Islet of Langerhans (tissue), 1 donor: ENCODE measurements around the gene MCOLN3.
"Not testable (repeated sequence)": the region's sequence is repeated elsewhere in the genome, so short reads cannot be mapped to it uniquely, and the experiment has no call there.

Experiments used
- FAIRE-seq: peaks from one replicate; lab custom pipeline; 2011; peaks lifted over from hg19 to GRCh38; lab: Jason Lieb, UNC

MCOLN3 gene

GRCh38 chr1:84991097-84991920 lies 57.0 kb downstream of the MCOLN3 start:
- FAIRE-seq: no peak

GRCh38 chr1:84988588-84988987 lies 59.7 kb downstream of the MCOLN3 start:
- no peak for FAIRE-seq

GRCh38 chr1:84986561-84986960 lies 61.7 kb downstream of the MCOLN3 start:
- FAIRE-seq: not testable (repeated sequence)

GRCh38 chr1:84985365-84985764 lies 62.9 kb downstream of the MCOLN3 start:
- no peak for FAIRE-seq

GRCh38 chr1:84982395-84982794 lies 65.9 kb downstream of the MCOLN3 start:
- no peak for FAIRE-seq

GRCh38 chr1:84975035-84975434 lies 73.3 kb downstream of the MCOLN3 start:
- FAIRE-seq: no peak

- FAIRE-seq: no peak
Measured at GRCh38 chr1:84973498-84974334, 74.6 kb downstream of the MCOLN3 start.

GRCh38 chr1:84972377-84972987 lies 75.8 kb downstream of the MCOLN3 start:
- no peak for FAIRE-seq

- FAIRE-seq: no peak
Measured at GRCh38 chr1:84971957-84972356, 76.3 kb downstream of the MCOLN3 start.

- no peak for FAIRE-seq
Measured at GRCh38 chr1:84969489-84970250, 78.6 kb downstream of the MCOLN3 start.

- FAIRE-seq: no peak
Measured at GRCh38 chr1:84968865-84969264, 79.4 kb downstream of the MCOLN3 start.

GRCh38 chr1:84968101-84968500 lies 80.2 kb downstream of the MCOLN3 start:
- no peak for FAIRE-seq
